Choroid plexus epithelial cell (primary cell): ENCODE measurements around the gene FLT3LG.

Experiments
- DNase-seq: peaks from one replicate; pipeline ENCODE4 v3.0.0-alpha.2; 2010; ENCODE audit warnings: low read depth
- H3K4me3 ChIP-seq: 2 replicates; pipeline ENCODE4 v1.5.1; 2011; ENCODE audit warnings: low read depth, mild to moderate bottlenecking, control low read depth, low read length, moderate library complexity
- CTCF ChIP-seq: conservative IDR thresholded peaks from 2 replicates; pipeline ENCODE4 v1.5.1; 2011; ENCODE audit warnings: low read depth, mild to moderate bottlenecking, control low read depth, inconsistent platforms, low read length, moderate library complexity

The FLT3LG gene

GRCh38 chr19:49490287-49491029 lies 16.4 kb downstream of the FLT3LG start:
- DNase-seq, result no peak
- no peak for TF ChIP-seq CTCF
- H3K4me3 ChIP-seq, result peak overlapping the region; percentile 76

GRCh38 chr19:49491030-49491803 lies 17.2 kb downstream of the FLT3LG start:
- no peak overlapping the region for H3K4me3 ChIP-seq
- no peak for TF ChIP-seq CTCF
- DNase-seq, result no peak

- no peak for DNase-seq
Measured at GRCh38 chr19:49491804-49492572, 18.0 kb downstream of the FLT3LG start.

GRCh38 chr19:49492573-49493405 lies 18.8 kb downstream of the FLT3LG start:
- no peak for TF ChIP-seq CTCF
- DNase-seq, result no peak
- H3K4me3 ChIP-seq, result no peak overlapping the region

More at GRCh38 chr19:49491804-49492572, 18.0 kb downstream of the FLT3LG start:
- no peak for TF ChIP-seq CTCF
- H3K4me3 ChIP-seq, result no peak overlapping the region

GRCh38 chr19:49496574-49497008 lies 22.6 kb downstream of the FLT3LG start:
- no peak for TF ChIP-seq CTCF
- no peak for DNase-seq

More at GRCh38 chr19:49496574-49497008, 22.6 kb downstream of the FLT3LG start:
- H3K4me3 ChIP-seq, result peak overlapping the region; percentile 90
